GM18508 (cell line): Measurements from ENCODE around the gene CTIF.

Experiments
- ATAC-seq: cut with Tn5 transposase; IDR thresholded peaks from one replicate; pipeline ENCODE4 v1.9.1; 2021; ENCODE audit warnings: moderate number of reproducible peaks; ENCODE audit not compliant: insufficient read depth, unreplicated experiment

The CTIF gene

DNA sequence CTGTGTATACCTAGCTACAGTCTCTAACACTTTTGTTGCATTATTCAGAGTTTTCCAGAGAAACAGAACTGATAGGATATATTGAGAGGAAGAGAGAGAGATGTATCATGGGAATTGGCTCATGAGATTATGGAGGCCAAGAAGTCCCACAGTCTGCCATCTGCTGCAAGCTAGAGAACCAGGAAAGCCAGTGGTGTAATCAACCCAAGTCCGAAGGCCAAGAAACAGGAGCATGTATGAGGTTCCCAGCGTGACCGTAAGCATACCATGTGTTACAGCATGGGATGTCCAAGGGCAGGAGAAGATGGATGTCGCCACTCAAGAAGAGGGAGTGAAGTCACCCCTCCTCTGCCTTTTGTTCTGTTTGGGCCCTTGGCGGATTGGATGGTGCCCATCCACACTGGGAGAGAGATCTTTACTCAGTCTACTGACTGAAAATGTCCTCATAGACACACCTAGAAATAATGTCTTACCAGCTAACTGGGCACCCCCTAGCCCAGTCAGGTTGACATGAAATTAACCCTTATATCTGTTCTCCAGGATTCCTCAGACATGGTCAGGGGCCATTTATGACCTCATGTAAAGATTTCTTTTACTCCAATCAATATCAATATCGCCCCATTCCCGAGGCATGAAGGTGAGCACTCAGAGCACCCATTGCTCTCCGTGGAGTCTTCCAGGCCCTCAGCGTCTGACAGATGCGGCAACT is 179.6 kb downstream of the CTIF start:
- ATAC-seq = no peak

DNA sequence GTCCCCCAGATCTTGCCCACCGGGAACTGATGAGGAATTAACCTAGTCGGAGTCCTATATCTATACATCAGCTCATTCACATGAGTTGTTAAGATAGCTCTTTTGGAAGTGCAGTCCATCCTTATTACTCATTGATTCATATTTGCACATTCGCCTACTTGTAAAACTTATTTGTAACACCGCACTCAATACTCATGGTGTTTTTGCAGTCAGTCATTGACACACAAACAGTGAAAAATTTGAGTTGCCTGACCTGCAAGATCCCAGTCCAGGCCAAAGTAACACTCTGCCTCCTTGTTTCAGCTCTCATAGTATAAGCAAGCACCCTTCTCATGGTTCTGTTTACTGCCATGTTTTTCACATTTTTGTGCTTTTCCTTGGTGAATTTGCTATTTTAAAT is 180.6 kb downstream of the CTIF start:
- ATAC-seq = no peak

GRCh38 chr18:48719974-48720654 is 181.3 kb downstream of the CTIF start:
- no peak for ATAC-seq

- no peak for ATAC-seq
These were observed 181.8 kb downstream of the CTIF start for GRCh38 chr18:48720655-48721025.

- no peak for ATAC-seq
These were observed 182.5 kb downstream of the CTIF start for GRCh38 chr18:48721312-48721711.

DNA sequence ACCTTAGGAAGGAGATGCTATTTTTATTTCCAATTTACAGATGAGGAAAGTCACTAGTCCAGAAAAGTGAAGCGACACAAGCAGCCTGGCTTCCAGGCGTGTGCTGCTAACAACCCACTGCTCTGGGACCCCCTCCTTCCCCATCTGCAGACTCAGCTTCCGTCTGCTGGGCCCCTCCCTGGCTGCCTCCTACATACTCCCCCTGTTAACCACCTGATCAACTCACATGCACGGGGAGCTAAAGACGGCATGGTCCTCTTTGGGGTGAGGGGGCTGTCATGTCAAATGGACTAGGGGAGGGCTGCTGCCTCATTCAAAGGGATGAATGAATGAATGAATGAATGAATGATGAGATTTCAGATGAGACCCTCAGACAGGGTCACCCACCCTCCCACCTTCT is 184.2 kb downstream of the CTIF start:
- ATAC-seq = no peak

DNA sequence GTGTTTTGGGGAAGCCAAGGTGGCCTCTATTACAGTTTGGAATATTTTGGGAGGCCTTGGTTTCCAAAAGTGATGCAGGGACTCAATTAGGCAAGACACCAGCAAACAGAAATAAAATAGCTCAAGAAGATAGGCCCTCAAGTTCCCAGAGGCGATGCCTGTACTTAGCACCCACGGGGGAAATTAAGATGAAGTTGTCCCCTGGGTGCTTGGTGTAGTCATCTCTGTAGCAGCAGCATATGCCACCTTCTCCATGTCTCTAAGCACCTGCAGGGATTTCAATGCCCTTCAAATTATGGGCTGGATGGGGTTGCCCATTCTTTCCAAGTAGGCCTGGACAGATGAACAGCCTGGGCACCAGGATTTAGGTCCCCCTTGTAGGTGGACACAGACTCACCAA is 185.0 kb downstream of the CTIF start:
- no peak for ATAC-seq

- no peak for ATAC-seq
These were observed 185.6 kb downstream of the CTIF start for GRCh38 chr18:48724442-48724841.

GRCh38 chr18:48724939-48725338 is 186.1 kb downstream of the CTIF start:
- no peak for ATAC-seq

DNA sequence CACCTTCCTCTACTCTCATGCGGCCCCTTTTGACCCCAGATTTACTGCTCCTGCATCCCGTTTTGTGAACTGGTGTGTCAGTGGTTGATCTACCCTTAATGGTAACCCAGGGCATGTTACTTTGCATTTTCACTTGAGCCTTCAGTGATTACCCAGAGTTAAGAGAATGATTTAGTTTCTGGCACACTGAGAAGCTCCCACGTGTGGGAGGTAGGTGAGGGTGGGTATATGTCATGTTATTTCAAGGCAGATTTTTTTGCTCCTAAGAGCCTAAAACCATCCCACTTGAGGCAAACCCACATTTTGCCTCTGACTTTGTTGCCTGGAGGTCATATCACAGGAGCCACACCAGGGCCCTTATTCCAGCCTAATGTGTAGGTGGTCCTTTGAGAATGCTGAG is 186.7 kb downstream of the CTIF start:
- no peak for ATAC-seq

GRCh38 chr18:48727681-48728080 is 188.8 kb downstream of the CTIF start:
- ATAC-seq = no peak

DNA sequence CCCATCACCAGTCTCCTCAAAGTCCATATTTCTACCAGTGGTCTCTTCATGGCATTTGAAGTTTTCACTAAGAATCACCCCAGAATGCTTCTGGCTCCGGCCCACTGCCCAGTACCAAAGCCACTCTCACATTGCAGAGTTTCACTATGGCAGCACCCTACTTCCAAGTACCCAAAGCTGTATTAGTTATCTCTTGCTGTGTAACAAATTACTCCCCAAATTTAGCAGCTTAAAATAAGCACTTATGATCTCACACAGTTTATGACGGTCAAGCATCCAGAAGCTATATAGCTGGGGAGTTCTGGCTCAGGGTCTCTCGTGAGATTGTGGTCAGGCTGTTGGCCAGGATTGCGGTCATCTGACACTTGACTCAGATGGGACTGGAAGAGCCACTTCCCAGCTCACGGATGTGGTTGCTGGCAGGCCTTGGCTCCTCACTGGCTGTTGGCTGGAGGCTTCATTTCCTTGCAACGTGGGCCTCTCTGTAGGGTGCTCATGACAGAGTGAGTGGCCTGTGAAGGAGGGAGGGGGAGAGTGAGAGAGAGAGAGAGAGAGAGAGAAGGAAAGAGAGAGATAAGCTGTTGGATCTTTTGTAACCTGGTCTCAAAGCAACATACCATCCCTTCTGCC is 189.5 kb downstream of the CTIF start:
- ATAC-seq = no peak

DNA sequence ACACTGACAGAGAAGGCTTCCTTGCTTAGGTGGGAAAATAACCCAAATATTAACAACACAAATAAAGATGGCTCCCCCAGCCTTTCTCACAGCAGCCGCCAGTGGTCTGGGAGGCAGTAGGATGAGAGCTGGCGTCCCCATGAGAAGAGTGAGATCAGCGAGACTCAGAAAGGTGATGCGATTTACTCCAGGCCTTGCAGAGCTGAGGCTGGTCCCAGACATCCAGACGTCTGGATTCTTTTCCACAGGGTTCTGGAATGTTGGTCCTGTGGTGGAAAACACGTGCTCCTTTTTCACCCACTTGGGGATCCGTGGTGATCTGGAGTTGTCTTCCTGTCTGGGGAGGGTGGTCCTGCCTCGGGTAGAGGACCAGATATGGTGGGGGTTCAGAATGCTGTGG is 190.6 kb downstream of the CTIF start:
- ATAC-seq = no peak

DNA sequence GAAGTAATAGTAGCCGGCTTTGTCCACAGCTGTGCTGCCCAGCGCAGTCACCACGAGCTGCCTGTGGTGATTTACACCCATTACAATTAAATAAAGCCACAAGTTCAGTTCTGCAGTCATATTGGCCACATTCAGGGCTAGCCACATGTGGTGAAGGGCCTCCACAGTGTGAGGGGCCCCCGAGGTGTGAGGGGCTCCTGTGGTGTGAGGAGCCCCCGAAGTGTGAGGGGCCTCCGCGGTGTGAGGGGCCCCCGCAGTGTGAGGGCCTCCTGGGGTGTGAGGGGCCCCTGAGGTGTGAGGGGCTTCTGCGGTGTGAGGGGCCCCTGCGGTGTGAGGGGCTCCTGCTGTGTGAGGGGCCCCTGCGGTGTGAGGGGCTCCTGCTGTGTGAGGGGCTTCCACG is 191.2 kb downstream of the CTIF start:
- ATAC-seq = no peak

GRCh38 chr18:48732767-48733424 is 194.1 kb downstream of the CTIF start:
- ATAC-seq = no peak

- ATAC-seq = no peak
These were observed 194.9 kb downstream of the CTIF start for GRCh38 chr18:48733643-48734253.

GRCh38 chr18:48734460-48734859 is 195.6 kb downstream of the CTIF start:
- ATAC-seq = no peak

DNA sequence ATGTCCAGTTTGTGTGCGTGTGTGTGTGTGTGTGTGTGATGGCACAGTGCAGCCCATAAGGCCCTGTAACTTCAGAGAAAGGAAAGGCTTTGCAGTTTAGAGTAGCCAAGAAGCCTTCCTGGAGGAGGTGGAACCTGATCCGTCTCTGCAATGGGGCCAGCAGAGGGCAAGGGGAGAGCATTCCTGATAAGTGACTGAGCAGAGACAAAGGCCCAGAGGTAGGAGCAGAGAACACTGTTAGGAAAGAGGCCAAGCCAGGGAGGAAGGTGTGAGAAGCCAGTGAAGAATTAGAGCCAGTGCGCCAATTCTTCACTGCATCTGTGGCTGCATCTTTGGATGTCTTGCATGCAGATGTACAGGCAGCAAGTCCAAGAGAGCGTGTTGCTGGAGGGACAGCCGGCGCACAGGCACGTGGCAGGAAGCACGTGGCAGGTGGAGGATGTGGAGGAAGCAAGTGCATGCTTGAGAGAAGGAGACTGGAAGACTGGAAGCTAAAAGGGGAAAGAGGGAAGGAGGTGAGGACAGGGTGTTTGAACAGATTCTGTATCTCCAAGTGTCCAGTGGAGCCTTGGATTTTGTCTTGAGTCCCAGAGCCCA is 196.3 kb downstream of the CTIF start:
- no peak for ATAC-seq

- ATAC-seq = no peak
These were observed 196.9 kb downstream of the CTIF start for GRCh38 chr18:48735681-48736255.
